ENCODE measurements around the gene PRDM11. TPM values are rescaled to one million over a fixed set of nuclear protein-coding genes. Genes with fewer than 3 reads are reported as not detected.

Gene PRDM11
- total RNA-seq, 2 experiments from 2014 or later = 2.5 to 3.4 TPM

DNA sequence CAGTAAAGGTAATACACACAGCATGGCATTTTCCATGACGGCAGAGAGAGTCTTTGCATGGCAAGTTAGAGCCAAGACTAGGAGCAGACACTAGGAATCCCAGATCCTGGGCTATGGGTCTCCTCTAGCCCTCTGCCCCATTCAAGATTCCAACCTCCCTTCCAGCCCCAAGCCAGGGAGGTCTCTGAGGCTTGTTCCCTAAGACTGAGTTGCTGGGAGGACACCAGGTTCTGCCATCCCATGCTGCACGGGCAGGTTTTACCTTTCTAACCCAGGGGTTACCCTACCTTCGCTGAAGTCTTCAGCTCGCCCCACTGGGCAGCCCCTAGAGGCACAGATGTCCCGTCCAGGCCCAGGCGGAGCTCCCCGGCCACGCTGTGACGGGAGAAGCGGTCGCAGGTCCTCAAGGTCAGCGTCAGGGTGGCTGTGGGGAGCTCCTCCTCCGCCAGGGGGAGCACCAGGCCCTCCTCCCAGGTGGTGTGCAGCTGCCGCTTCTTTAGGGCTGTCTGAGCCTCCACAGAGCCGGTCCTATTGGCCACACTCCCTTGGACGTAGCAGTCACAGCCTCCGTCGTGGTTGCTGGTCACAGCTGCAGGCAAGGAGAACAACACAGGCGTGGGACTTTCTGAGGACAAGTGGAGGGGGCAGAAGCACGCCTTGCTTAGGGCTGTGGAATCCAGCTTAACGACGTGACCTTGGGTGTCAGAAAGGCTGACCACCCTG, 105.9 kb downstream of the PRDM11 start:
- no peaks in the 10 kb centered on the region for H3K9me3 Mint-ChIP-seq
- POLR2A ChIA-PET = no interaction called here
- no peaks in the 10 kb centered on the region for H3K4me1 Mint-ChIP-seq (ENCODE audit: low read depth)
- H3K27me3 Mint-ChIP-seq = peaks cover 37% of the 10 kb centered on the region
- ATAC-seq (ENCODE audit: poor library complexity) (no peak), DNase-seq (peak in 6 of 14 experiments; percentile 5 to 35 (median 15))
- TF ChIP-seq, protein P1, sequence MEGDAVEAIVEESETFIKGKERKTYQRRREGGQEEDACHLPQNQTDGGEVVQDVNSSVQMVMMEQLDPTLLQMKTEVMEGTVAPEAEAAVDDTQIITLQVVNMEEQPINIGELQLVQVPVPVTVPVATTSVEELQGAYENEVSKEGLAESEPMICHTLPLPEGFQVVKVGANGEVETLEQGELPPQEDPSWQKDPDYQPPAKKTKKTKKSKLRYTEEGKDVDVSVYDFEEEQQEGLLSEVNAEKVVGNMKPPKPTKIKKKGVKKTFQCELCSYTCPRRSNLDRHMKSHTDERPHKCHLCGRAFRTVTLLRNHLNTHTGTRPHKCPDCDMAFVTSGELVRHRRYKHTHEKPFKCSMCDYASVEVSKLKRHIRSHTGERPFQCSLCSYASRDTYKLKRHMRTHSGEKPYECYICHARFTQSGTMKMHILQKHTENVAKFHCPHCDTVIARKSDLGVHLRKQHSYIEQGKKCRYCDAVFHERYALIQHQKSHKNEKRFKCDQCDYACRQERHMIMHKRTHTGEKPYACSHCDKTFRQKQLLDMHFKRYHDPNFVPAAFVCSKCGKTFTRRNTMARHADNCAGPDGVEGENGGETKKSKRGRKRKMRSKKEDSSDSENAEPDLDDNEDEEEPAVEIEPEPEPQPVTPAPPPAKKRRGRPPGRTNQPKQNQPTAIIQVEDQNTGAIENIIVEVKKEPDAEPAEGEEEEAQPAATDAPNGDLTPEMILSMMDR (IDR thresholded peaks at IDR 0.05) = no peak
- Histone ChIP-seq H3K36me3 (ENCODE audit: insufficient read depth, low read length) (no peaks in the 10 kb centered on the region), H3K27me3 (ENCODE audit: control insufficient read depth in 1 of 2, insufficient read depth in 2 of 2, low read length in 2 of 2) (peaks cover 0 to 5% of the 10 kb centered on the region in 2 experiments), H3K4me1 (ENCODE audit: insufficient read depth, low read length) (no peaks in the 10 kb centered on the region), H3K27ac (ENCODE audit: low read depth in 1 of 2, low read length in 2 of 2) (no peak overlapping the region), H3K9me3 (ENCODE audit: control insufficient read depth in 1 of 2, insufficient read depth in 1 of 2, low read length in 2 of 2) (no peaks in the 10 kb centered on the region), H3K4me3 (ENCODE audit: low read length) (no peak overlapping the region)
- no peak overlapping the region for H3K4me3 Mint-ChIP-seq
- H3K27ac Mint-ChIP-seq = no peak overlapping the region
- intact Hi-C loops (cut with DNase I, micrococcal nuclease) = no loop called here
- H3K36me3 Mint-ChIP-seq (ENCODE audit: low read depth) = no peaks in the 10 kb centered on the region
- CTCF ChIA-PET = no interaction called here

DNA sequence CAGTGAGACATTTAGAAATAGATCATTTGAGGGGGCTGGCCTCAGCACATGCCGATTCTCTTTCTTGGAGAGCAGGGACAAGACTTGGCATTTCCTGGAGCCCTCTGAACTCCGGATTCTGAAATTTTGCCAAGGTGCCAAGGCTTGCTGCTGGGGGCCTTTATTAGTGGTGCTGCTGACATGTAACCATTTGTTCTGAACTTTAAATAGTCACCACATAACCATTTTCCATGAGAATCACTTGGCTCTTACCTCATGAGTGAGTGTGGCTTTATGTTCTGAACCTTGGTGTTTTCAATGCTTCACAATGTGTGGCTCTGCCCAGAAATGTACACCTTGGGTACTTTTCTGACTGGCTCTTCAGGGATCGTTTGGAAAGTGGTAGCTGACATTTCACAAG, 106.4 kb downstream of the PRDM11 start:
- intact Hi-C loops (cut with DNase I, micrococcal nuclease) = no loop called here
- Mint-ChIP-seq H3K27ac (no peak overlapping the region), H3K36me3 (ENCODE audit: low read depth) (no peaks in the 10 kb centered on the region), H3K27me3 (peaks cover 40% of the 10 kb centered on the region), H3K4me3 (no peak overlapping the region), H3K9me3 (no peaks in the 10 kb centered on the region), H3K4me1 (ENCODE audit: low read depth) (no peaks in the 10 kb centered on the region)
- peaks cover 1 to 5% of the 10 kb centered on the region in 2 experiments for H3K27me3 ChIP-seq (ENCODE audit: control insufficient read depth in 1 of 2, insufficient read depth in 2 of 2, low read length in 2 of 2)
- no peaks in the 10 kb centered on the region for H3K4me1 ChIP-seq (ENCODE audit: insufficient read depth, low read length)
- H3K9me3 ChIP-seq (ENCODE audit: control insufficient read depth in 1 of 2, insufficient read depth in 1 of 2, low read length in 2 of 2) = no peaks in the 10 kb centered on the region
- no peaks in the 10 kb centered on the region for H3K36me3 ChIP-seq (ENCODE audit: insufficient read depth, low read length)
- H3K27ac ChIP-seq (ENCODE audit: low read depth in 1 of 2, low read length in 2 of 2) = no peak overlapping the region
- TF ChIP-seq, protein P1 (IDR thresholded peaks at IDR 0.05) = no peak
- ChIA-PET POLR2A (no interaction called here), CTCF (no interaction called here)
- no peak overlapping the region for H3K4me3 ChIP-seq (ENCODE audit: low read length)
- DNase-seq (no peak), ATAC-seq (ENCODE audit: poor library complexity) (no peak)

DNA sequence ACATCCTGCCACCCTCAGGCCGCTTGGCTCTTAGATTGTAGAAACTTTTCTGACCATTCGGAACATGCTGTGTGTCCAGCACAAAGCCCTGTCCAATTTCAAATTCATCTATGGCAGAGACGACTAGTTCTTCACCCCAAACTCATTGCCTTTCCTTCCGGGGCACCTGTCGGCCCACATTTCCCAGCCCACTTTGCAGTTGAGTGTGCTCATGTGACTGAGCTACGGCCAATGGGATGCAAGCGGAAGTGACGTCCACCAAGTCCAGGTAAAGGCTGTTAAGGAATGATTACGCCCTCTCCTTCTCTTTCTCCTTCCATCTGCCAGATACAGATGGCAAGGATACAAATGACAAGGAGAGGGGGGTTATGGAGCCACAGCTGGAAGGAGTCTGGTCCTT, 107.2 kb downstream of the PRDM11 start:
- Histone ChIP-seq H3K36me3 (ENCODE audit: insufficient read depth, low read length) (no peaks in the 10 kb centered on the region), H3K4me3 (ENCODE audit: low read length) (no peak overlapping the region), H3K27ac (ENCODE audit: low read depth in 1 of 2, low read length in 2 of 2) (no peak overlapping the region), H3K9me3 (ENCODE audit: control insufficient read depth in 1 of 2, insufficient read depth in 1 of 2, low read length in 2 of 2) (no peaks in the 10 kb centered on the region), H3K27me3 (ENCODE audit: control insufficient read depth in 1 of 2, insufficient read depth in 2 of 2, low read length in 2 of 2) (peaks cover 5 to 9% of the 10 kb centered on the region in 2 experiments), H3K4me1 (ENCODE audit: insufficient read depth, low read length) (no peaks in the 10 kb centered on the region)
- Mint-ChIP-seq H3K4me3 (no peak overlapping the region), H3K27me3 (peaks cover 44% of the 10 kb centered on the region), H3K9me3 (no peaks in the 10 kb centered on the region), H3K27ac (no peak overlapping the region), H3K4me1 (ENCODE audit: low read depth) (no peaks in the 10 kb centered on the region), H3K36me3 (ENCODE audit: low read depth) (no peaks in the 10 kb centered on the region)
- ChIA-PET POLR2A (no interaction called here), CTCF (no interaction called here)
- ATAC-seq (ENCODE audit: poor library complexity) (no peak), DNase-seq (no peak)
- intact Hi-C loops (cut with DNase I, micrococcal nuclease) = no loop called here
- TF ChIP-seq, protein P1 (IDR thresholded peaks at IDR 0.05) = no peak
